ENCODE data around the gene THRB. TPM values are rescaled to one million over a fixed set of nuclear protein-coding genes. Genes with fewer than 3 reads are reported as not detected.

The THRB gene
- total RNA-seq, 1 donor from 2014 or later, result 19.7 TPM

GRCh38 chr3:24460974-24461373, 33.7 kb downstream of the THRB start:
- no peak for TF ChIP-seq CTCF (IDR thresholded peaks at IDR 0.05)
- Histone ChIP-seq H3K36me3 (no peaks in the 10 kb centered on the region), H3K4me3 (no peak overlapping the region), H3K4me1 (peaks cover 9% of the 10 kb centered on the region), H3K27me3 (no peaks in the 10 kb centered on the region), H3K27ac (no peak overlapping the region), H3K9me3 (no peaks in the 10 kb centered on the region)
- DNase-seq (no peak), ATAC-seq (no peak)
- intact Hi-C loops (cut with DNase I), result no loop called here

- no peak for ATAC-seq
- Histone ChIP-seq H3K27ac (no peak overlapping the region), H3K36me3 (no peaks in the 10 kb centered on the region), H3K9me3 (no peaks in the 10 kb centered on the region), H3K27me3 (no peaks in the 10 kb centered on the region), H3K4me1 (peaks cover 9% of the 10 kb centered on the region), H3K4me3 (no peak overlapping the region)
- intact Hi-C loops (cut with DNase I), result no loop called here
- no peak for DNase-seq
- TF ChIP-seq CTCF (IDR thresholded peaks at IDR 0.05), result no peak
Measured at GRCh38 chr3:24457719-24458118, 36.9 kb downstream of the THRB start.

- Histone ChIP-seq H3K27me3 (no peaks in the 10 kb centered on the region), H3K4me3 (no peak overlapping the region), H3K36me3 (no peaks in the 10 kb centered on the region), H3K4me1 (no peaks in the 10 kb centered on the region), H3K9me3 (no peaks in the 10 kb centered on the region), H3K27ac (no peak overlapping the region)
- ATAC-seq, result no peak
- DNase-seq, result no peak
- TF ChIP-seq CTCF (IDR thresholded peaks at IDR 0.05), result no peak
- intact Hi-C loops (cut with DNase I), result no loop called here
Measured at GRCh38 chr3:24454856-24455255, 39.8 kb downstream of the THRB start.

- Histone ChIP-seq H3K9me3 (no peaks in the 10 kb centered on the region), H3K36me3 (no peaks in the 10 kb centered on the region), H3K4me3 (no peak overlapping the region), H3K4me1 (no peaks in the 10 kb centered on the region), H3K27me3 (no peaks in the 10 kb centered on the region), H3K27ac (no peak overlapping the region)
- TF ChIP-seq CTCF (IDR thresholded peaks at IDR 0.05), result no peak
- ATAC-seq (no peak), DNase-seq (no peak)
- intact Hi-C loops (cut with DNase I), result no loop called here
Measured at GRCh38 chr3:24454393-24454792, 40.3 kb downstream of the THRB start.

- DNase-seq (no peak), ATAC-seq (no peak)
- intact Hi-C loops (cut with DNase I), result no loop called here
- Histone ChIP-seq H3K27me3 (no peaks in the 10 kb centered on the region), H3K9me3 (no peaks in the 10 kb centered on the region), H3K27ac (no peak overlapping the region), H3K4me1 (no peaks in the 10 kb centered on the region), H3K36me3 (no peaks in the 10 kb centered on the region), H3K4me3 (no peak overlapping the region)
- no peak for TF ChIP-seq CTCF (IDR thresholded peaks at IDR 0.05)
Measured at GRCh38 chr3:24451461-24452099, 43.1 kb downstream of the THRB start.
